GM21447 (cell line): Measurements from ENCODE around the gene CALHM1.
"Not testable (repeated sequence)": the region's sequence is repeated elsewhere in the genome, so short reads cannot be mapped to it uniquely, and the experiment has no call there.

Experiments
- ATAC-seq: cut with Tn5 transposase; IDR thresholded peaks from one replicate; pipeline ENCODE4 v1.9.1; 2021; ENCODE audit not compliant: unreplicated experiment

Gene CALHM1

DNA sequence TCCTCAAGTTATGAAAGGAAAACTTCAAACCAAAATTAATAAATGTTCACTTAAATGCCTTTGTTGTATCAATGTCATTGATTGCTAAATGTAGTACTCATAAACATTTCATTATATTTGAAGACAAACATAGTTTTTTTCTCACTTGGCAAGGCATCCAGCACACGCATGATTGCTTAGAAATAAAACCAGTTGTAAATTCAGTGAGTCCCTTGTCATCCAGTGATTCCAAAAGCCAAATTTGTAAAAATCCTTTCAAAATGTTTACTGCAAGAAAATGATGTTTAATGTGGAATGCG lies 28.7 kb upstream of the CALHM1 start:
- ATAC-seq, result no peak

DNA sequence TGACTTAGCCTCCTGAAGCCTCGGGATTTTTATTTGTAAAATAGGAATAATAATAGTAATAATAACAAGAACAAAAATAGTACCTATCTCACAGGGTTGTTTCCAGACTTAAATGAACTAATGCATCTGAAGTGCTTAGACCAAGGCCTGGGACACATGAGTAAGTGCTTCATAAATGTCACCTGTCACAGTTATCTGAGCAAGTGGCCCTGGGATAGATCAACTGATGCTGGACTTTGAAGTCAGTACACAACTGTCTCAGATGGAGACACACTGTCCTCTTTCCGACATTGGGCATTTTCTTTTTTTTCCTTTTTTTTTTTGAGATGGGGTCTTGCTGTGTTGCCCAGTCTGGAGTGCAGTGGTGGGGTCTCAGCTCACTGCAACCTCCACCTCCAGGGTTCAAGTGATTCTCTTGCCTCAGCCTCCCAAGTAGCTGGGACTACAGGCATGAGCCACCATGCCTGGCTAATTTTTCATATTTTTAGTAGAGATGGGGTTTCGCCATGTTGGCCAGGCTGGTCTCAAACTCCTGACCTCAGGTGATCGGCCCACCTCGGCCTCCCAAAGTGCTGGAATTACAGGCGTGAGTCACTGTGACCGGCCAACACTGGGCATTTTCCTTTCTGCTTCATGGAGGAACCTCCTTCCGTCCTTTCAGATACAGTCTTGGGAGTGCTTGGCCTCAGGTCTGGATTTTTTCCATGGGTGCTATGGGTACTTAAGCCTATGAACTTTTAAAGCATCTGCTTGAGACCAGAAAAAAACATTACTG lies 28.1 kb upstream of the CALHM1 start:
- not testable (repeated sequence) for ATAC-seq

GRCh38 chr10:103481974-103482531 lies 23.4 kb upstream of the CALHM1 start:
- peak; percentile 78 for ATAC-seq

- ATAC-seq, result no peak
Measured at GRCh38 chr10:103480521-103480920, 21.8 kb upstream of the CALHM1 start.

DNA sequence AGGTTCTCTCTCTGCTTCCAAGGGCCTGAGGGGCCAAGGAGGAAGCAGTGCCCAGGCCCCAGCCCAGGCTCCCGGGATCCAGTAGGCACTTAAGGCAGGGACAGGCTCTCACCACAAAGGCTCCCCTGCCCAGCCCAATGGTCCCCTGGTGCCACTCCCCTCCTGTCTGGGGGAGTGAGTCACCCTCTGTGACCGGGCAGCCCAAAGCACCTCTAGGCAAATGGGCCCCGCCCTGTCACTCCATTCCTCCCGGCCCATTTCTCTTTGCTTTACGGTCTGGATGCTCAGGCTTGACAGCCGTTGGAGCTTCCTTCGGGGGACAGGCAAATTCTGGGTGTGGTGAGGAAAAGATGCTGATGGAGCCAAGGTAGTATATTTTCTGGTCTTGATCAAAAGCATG lies 20.4 kb upstream of the CALHM1 start, which contains the start of gene CALHM3:
Gene CALHM3 (minus strand): TSS at position 106 of the 400 bp plus-strand sequence. CDS start 208 bp downstream, outside the sequence.
- no peak for ATAC-seq

DNA sequence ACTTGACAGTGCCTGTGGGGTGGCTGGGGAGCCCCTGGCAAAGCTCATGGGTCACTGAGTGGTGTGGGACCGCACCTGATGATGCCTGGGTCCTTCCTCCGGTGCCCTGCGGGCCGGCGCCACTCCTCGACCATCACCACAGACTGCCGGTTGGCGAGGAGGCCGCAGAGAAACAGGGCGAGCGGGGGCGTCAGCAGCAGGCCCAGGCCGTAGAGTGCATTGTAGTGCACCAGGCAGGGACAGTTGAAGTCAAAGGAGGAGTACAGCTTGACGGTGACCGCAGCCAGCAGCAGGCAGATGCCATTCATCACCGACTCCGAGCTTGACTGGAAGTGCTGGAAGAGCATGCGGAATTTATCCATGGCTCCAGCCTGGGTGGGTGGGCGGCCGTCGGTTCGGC lies 20.0 kb upstream of the CALHM1 start:
- no peak for ATAC-seq

- ATAC-seq, result peak; percentile 45
Measured at GRCh38 chr10:103476046-103476768, 17.5 kb upstream of the CALHM1 start.

GRCh38 chr10:103475437-103475836 lies 16.7 kb upstream of the CALHM1 start:
- ATAC-seq, result no peak

GRCh38 chr10:103474077-103474476 lies 15.4 kb upstream of the CALHM1 start:
- no peak for ATAC-seq

GRCh38 chr10:103473261-103473671 lies 14.6 kb upstream of the CALHM1 start:
- ATAC-seq, result no peak

GRCh38 chr10:103472005-103472404 lies 13.3 kb upstream of the CALHM1 start:
- ATAC-seq, result peak; percentile 22

GRCh38 chr10:103470761-103471653 lies 12.3 kb upstream of the CALHM1 start:
- peak; percentile 75 for ATAC-seq

- no peak for ATAC-seq
Measured at GRCh38 chr10:103469201-103469600, 10.5 kb upstream of the CALHM1 start.

DNA sequence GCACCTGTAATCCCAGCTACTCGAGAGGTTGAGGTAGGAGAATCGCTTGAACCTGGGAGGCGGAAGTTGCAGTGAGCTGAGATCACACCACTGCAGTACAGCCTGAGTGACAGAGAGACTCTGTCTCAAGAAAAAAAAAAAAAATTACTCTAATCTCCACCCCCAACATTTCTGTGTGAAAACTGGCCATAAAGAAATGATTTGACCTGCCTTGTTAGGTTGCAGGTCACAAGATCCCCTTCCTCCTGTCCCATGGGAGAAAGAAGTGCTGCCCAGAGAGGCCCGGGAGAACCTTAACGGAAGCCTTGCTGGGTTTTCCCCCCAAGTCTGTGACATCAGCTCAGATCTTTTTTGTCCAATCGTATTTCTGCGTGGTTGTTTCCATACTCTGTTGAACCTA lies 8.7 kb upstream of the CALHM1 start:
- ATAC-seq, result peak; percentile 25

GRCh38 chr10:103466734-103467133 lies 8.0 kb upstream of the CALHM1 start:
- ATAC-seq, result no peak

DNA sequence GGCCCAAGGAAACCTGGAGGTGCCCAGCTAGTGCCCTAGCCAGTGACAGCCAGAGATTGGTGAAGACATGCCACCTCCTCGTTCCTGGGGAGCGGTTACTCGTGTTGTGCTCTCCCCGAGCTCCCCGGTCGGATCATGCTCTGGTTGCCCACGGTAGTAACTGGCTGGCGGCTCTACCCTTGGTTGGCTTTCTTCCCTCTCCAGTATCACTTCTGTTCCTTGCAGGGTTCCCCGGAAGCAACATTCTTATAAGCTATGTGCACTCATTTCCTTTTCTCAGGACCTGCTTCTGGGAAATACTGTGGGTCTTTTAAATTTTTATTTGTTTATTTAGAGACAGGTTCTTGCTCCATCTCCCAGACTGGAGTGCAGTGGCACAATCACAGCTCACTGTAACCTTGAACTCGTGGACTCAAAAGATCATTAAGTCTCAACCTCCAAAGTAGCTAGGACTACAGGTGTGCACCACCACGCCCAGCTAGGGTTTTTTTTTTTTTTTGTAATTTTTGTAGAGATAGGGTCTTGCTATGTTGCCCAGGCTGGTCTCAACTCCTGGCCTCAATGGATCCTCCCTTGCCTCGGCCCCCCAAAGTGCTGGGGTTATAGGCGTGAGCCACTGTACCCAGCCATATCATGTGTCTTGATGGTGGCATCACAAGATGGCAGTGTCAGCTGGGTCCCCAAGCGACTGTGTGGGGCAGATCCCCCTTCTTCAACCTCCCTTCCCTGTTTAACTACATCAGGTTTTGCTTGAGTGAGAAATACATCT lies 6.9 kb upstream of the CALHM1 start:
- ATAC-seq, result no peak

DNA sequence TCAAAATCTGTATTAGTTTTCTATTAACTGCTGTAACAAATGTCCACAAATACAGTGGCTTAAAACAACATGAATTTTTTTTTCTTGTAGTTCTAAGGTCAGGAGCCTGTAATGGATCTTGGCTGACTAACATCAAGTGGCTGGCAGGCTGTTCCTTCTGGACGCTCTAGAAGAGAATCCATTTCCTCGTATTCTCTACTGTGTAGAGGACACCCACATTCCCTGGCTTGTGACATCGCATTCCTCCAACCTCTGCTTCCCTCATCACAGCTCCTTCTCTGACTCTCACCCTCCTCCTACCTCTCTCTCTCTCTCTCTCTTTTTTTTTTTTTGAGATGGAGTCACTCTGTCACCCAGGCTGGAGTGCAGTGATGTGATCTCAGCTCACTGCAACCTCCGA lies 4.8 kb upstream of the CALHM1 start:
- no peak for ATAC-seq

- ATAC-seq, result no peak
Measured at GRCh38 chr10:103459615-103460014, 915 bp upstream of the CALHM1 start.

- ATAC-seq, result no peak
Measured at GRCh38 chr10:103457896-103458583, 660 bp downstream of the CALHM1 start.

- no peak for ATAC-seq
Measured at GRCh38 chr10:103457176-103457712, 1.5 kb downstream of the CALHM1 start.
